Small intestine (tissue), 7 donors: Measurements from ENCODE around the gene SLC47A2. TPM values are rescaled to one million over a fixed set of nuclear protein-coding genes. Genes with fewer than 3 reads are reported as not detected.

ENCODE experiments used
- DNase-seq, 2 donors: peaks; one replicate each; pipeline versions ENCODE4 v3.0.0 to v3.0.0-alpha.2; 2013
- FAIRE-seq: peaks from 2 replicates; lab custom pipeline; 2012; peaks lifted over from hg19 to GRCh38; lab: Jason Lieb, UNC
- H3K27ac ChIP-seq, 3 donors: one replicate each; pipeline ENCODE4 v1.5.1; 2013; ENCODE audit warnings: low read length in 2 of 3, mild to moderate bottlenecking in 2 of 3, control low read depth in 1 of 3, inconsistent platforms in 1 of 3, low read depth in 1 of 3, moderate library complexity in 1 of 3
- H3K27me3 ChIP-seq, 3 donors: one replicate each; pipeline ENCODE4 v1.6.1; 2013; ENCODE audit warnings: low read length in 3 of 3, inconsistent platforms in 1 of 3; ENCODE audit not compliant: control insufficient read depth in 3 of 3, insufficient read depth in 3 of 3
- H3K36me3 ChIP-seq, 3 donors: one replicate each; pipeline ENCODE4 v1.6.1; 2013; ENCODE audit warnings: low read length in 3 of 3, inconsistent platforms in 1 of 3, low read depth in 1 of 3, mild to moderate bottlenecking in 1 of 3, moderate library complexity in 1 of 3; ENCODE audit not compliant: control insufficient read depth in 3 of 3, insufficient read depth in 2 of 3
- H3K4me1 ChIP-seq, 3 donors: one replicate each; pipeline ENCODE4 v1.6.1; 2013; ENCODE audit warnings: low read length in 2 of 3, inconsistent platforms in 1 of 3, low read depth in 1 of 3, mild to moderate bottlenecking in 1 of 3, moderate library complexity in 1 of 3; ENCODE audit not compliant: control insufficient read depth in 3 of 3, insufficient read depth in 2 of 3
- H3K4me3 ChIP-seq, 3 donors: one replicate each; pipeline ENCODE4 v1.5.1; 2013; ENCODE audit warnings: low read length in 3 of 3, control low read depth in 1 of 3, inconsistent platforms in 1 of 3, low read depth in 1 of 3, mild to moderate bottlenecking in 1 of 3, moderate library complexity in 1 of 3
- H3K9me3 ChIP-seq, 2 donors: one replicate each; pipeline ENCODE4 v1.6.1; 2013; ENCODE audit warnings: low read depth in 1 of 2, low read length in 1 of 2; ENCODE audit not compliant: control insufficient read depth in 2 of 2, insufficient read depth in 1 of 2
- WGBS, 3 donors: extraction: QIAGEN DNeasy Blood & Tissue Kit; methylation state at CpG; one replicate each; pipeline ENCODE4 v1.1.7; 2013; 5-methylcytosine and 5-hydroxymethylcytosine counted together
- polyA plus RNA-seq, 4 donors: library from polyadenylated mRNA; stranded (reverse) in 3 of 4; unstranded in 1 of 4; fragments of 200-250 nt in 3 of 4; fragments of 120-200 nt in 1 of 4; gene quantifications; one replicate each; pipeline versions ENCODE4 v1.2.1 to v1.2.3, GENCODE V29; 2013
- donor health status: healthy with polysubstance abuse.
- donor health status: control.
- donor health status: control.
- donor health status: Bipolar disorder and iron deficiency.
- donor health status: healthy.

The SLC47A2 gene
- polyA plus RNA-seq, 4 donors, result 0.34 to 1.1 (median 0.54) TPM

GRCh38 chr17:19713462-19713861 lies 2.9 kb downstream of the SLC47A2 start:
- no peaks in the 10 kb centered on the region for H3K27me3 ChIP-seq
- H3K4me1 ChIP-seq, result peaks cover 4 to 13% (median 7%) of the 10 kb centered on the region in 3 donors
- 86 to 92% (median 92%) methylated on average over 16 of the region's 16 CpGs for WGBS, 3 donors
- no peaks in the 10 kb centered on the region for H3K36me3 ChIP-seq
- no peak overlapping the region for H3K27ac ChIP-seq
- no peak overlapping the region for H3K4me3 ChIP-seq
- FAIRE-seq (no peak), DNase-seq (no peak)
- H3K9me3 ChIP-seq, result no peaks in the 10 kb centered on the region

GRCh38 chr17:19712436-19713004 lies 3.9 kb downstream of the SLC47A2 start:
- H3K27me3 ChIP-seq, result no peaks in the 10 kb centered on the region
- H3K4me3 ChIP-seq, result no peak overlapping the region
- no peaks in the 10 kb centered on the region for H3K36me3 ChIP-seq
- no peak for DNase-seq
- 86 to 92% (median 86%) methylated on average over 12 of the region's 12 CpGs for WGBS, 3 donors
- H3K4me1 ChIP-seq, result peaks cover 4% of the 10 kb centered on the region in 3 donors
- H3K27ac ChIP-seq, result no peak overlapping the region
- no peaks in the 10 kb centered on the region for H3K9me3 ChIP-seq
- FAIRE-seq, result no peak

GRCh38 chr17:19709841-19710240 lies 6.5 kb downstream of the SLC47A2 start:
- H3K27me3 ChIP-seq, result no peaks in the 10 kb centered on the region
- 80 to 87% (median 84%) methylated on average over 3 of the region's 3 CpGs for WGBS, 3 donors
- H3K36me3 ChIP-seq, result no peaks in the 10 kb centered on the region
- no peak overlapping the region for H3K4me3 ChIP-seq
- no peak for FAIRE-seq
- H3K27ac ChIP-seq, result no peak overlapping the region
- DNase-seq, result no peak
- peaks cover 0 to 2% (median 0%) of the 10 kb centered on the region in 3 donors for H3K4me1 ChIP-seq
- no peaks in the 10 kb centered on the region for H3K9me3 ChIP-seq

- DNase-seq (no peak), FAIRE-seq (no peak)
- WGBS, 3 donors, result 91 to 94% (median 93%) methylated on average over 6 of the region's 6 CpGs
- Histone ChIP-seq H3K4me1 (peaks cover 0 to 2% (median 0%) of the 10 kb centered on the region in 3 donors), H3K36me3 (no peaks in the 10 kb centered on the region), H3K4me3 (no peak overlapping the region), H3K9me3 (no peaks in the 10 kb centered on the region), H3K27ac (no peak overlapping the region), H3K27me3 (no peaks in the 10 kb centered on the region)
Measured at GRCh38 chr17:19708431-19709175, 7.8 kb downstream of the SLC47A2 start.

GRCh38 chr17:19707728-19708221 lies 8.6 kb downstream of the SLC47A2 start:
- peaks cover 0 to 2% (median 0%) of the 10 kb centered on the region in 3 donors for H3K4me1 ChIP-seq
- H3K36me3 ChIP-seq, result no peaks in the 10 kb centered on the region
- DNase-seq (no peak), FAIRE-seq (no peak)
- H3K27me3 ChIP-seq, result no peaks in the 10 kb centered on the region
- H3K9me3 ChIP-seq, result no peaks in the 10 kb centered on the region
- no peak overlapping the region for H3K4me3 ChIP-seq
- H3K27ac ChIP-seq, result no peak overlapping the region
- WGBS, 3 donors, result 65 to 85% (median 71%) methylated on average over 10 to 11 of the region's 11 CpGs

GRCh38 chr17:19706791-19707727 lies 9.3 kb downstream of the SLC47A2 start:
- H3K36me3 ChIP-seq, result no peaks in the 10 kb centered on the region
- peaks cover 0 to 2% (median 0%) of the 10 kb centered on the region in 3 donors for H3K4me1 ChIP-seq
- DNase-seq (no peak), FAIRE-seq (no peak)
- H3K4me3 ChIP-seq, result no peak overlapping the region
- WGBS, 3 donors, result 84 to 89% (median 87%) methylated on average over 11 to 12 of the region's 12 CpGs
- no peaks in the 10 kb centered on the region for H3K27me3 ChIP-seq
- H3K27ac ChIP-seq, result no peak overlapping the region
- H3K9me3 ChIP-seq, result no peaks in the 10 kb centered on the region

GRCh38 chr17:19705771-19706770 lies 10.3 kb downstream of the SLC47A2 start:
- H3K4me3 ChIP-seq, result no peak overlapping the region
- DNase-seq (no peak), FAIRE-seq (no peak)
- H3K4me1 ChIP-seq, result peaks cover 0 to 2% (median 0%) of the 10 kb centered on the region in 3 donors
- no peak overlapping the region for H3K27ac ChIP-seq
- no peaks in the 10 kb centered on the region for H3K27me3 ChIP-seq
- no peaks in the 10 kb centered on the region for H3K36me3 ChIP-seq
- WGBS, 3 donors, result 87 to 88% (median 88%) methylated on average over 22 of the region's 22 CpGs
- H3K9me3 ChIP-seq, result no peaks in the 10 kb centered on the region
